GM12801 (cell line): ENCODE measurements around the gene NPAS4.

ENCODE experiments used
- TF ChIP-seq, protein P1 (sequence below): IDR thresholded peaks from one replicate; pipeline ENCODE4 v1.5.1; 2011; ENCODE audit warnings: control low read depth; ENCODE audit not compliant: insufficient read length; ENCODE audit errors: extremely low read depth

The NPAS4 gene

DNA sequence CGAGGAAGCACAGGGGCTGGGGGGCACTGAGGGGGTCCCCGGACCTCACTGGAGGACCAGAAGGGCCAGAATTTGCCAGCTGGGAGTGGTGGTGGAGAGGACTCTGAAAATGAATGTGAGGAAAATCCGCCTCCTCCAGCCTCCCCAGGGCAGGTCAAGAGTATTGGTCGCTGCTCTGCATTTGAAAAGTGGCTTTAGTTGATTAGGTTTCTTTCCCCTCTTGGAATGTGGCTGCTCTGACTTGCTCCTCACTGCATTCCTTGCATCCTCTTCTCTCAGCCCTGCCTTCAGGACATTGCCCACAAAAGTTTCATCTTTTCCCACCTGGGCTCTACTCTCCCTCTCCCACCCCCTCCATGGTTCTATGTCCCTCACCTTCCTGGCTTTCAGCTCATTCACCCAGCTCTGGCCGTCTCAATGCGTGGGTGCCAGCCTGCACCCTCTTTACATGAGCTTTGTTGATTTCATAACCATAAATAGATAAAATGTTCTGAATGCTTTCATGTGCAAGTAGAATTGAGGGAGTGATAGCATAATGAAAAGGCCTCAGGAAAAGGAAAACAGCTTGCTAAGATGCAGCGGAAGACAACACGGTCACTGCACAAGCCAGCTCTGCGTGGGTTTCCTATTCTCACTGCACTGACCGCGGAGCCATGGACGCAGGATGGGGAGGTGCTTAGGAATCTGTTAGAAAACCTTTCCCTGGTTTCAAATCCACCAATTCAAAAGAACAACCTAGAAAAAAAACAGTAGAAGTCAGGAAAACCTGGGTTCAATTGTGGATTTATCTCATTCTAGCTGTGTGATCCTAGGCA lies 6.5 kb upstream of the NPAS4 start:
- TF ChIP-seq, protein P1, sequence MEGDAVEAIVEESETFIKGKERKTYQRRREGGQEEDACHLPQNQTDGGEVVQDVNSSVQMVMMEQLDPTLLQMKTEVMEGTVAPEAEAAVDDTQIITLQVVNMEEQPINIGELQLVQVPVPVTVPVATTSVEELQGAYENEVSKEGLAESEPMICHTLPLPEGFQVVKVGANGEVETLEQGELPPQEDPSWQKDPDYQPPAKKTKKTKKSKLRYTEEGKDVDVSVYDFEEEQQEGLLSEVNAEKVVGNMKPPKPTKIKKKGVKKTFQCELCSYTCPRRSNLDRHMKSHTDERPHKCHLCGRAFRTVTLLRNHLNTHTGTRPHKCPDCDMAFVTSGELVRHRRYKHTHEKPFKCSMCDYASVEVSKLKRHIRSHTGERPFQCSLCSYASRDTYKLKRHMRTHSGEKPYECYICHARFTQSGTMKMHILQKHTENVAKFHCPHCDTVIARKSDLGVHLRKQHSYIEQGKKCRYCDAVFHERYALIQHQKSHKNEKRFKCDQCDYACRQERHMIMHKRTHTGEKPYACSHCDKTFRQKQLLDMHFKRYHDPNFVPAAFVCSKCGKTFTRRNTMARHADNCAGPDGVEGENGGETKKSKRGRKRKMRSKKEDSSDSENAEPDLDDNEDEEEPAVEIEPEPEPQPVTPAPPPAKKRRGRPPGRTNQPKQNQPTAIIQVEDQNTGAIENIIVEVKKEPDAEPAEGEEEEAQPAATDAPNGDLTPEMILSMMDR = no peak

DNA sequence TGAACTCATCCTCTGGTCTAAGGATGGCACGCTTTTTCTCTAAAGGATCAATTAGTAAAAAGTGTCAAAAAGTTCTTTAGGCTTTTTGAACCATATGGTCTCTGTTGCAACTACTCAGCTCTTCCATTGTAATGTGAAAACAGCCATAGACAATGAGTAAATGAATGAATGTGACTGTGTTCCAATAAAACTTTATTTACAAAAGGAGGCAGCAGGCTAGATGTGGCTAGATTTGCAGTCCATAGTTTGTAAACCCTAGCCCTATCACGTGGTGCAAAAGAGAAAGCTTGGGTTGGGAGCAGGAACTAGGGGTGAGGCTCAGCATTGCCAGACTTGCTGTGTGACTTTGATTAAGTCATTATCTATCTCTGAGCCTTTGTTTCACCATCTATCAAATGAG lies 5.4 kb upstream of the NPAS4 start:
- TF ChIP-seq, protein P1 = no peak

DNA sequence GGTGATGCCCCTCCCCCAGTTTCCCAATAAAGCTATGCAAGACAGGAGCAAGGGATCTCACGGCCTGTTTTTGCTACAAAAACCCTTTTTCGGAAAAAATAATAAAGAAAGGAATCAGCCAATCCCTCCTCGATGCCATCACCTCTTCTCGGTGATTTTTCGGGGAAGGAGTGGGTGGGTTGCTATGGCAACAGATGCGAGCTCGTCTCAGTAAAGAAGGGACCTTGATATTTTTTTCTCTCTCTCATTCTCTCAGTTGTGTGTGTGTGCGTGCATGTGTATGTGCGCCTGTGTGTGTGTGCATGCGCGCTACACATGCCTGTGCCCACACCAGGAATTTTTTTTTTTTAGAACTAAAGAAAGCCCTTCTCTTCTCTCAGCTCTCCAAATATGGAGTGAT lies 3.8 kb upstream of the NPAS4 start:
- TF ChIP-seq, protein P1 = no peak

GRCh38 chr11:66418168-66418985 lies 2.5 kb upstream of the NPAS4 start:
- TF ChIP-seq, protein P1 = no peak

DNA sequence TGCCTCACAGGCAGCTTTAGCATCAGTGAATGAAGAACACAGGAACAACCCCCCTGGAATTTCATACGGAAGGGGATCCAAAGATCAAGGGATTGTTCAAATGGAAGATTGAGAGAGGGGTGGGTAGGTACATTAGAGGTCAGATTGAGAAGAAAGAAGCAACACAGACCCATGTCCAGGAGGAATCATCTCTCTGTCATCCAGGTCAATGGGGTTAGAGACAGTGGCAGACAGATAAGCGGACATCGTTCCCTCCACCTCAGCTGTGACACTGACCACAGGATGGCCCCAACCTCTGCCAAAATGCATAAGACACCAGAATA lies 1.9 kb upstream of the NPAS4 start:
- TF ChIP-seq, protein P1 = no peak

DNA sequence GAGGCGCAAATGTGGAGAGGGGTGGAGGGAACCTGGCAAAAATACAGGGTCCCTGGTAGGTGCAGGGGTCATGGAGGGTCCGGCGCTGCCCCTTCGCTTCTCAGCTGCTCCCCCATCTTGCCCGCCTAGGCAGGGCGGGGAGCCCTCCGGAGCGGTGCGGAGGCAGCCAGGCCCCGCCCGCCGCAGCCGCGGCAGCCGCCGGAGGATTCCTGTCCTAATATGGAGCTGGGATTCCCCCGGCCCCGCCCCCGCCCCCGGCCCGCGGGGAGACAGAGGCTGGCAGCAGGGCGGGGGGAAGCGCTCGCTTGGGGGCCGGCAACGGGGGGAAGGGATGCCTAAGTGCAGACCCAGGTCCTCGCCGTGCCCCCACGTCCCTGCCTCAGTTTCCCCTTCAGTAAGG lies 1.0 kb upstream of the NPAS4 start:
- TF ChIP-seq, protein P1 = no peak

- TF ChIP-seq, protein P1 = no peak
Measured at GRCh38 chr11:66421492-66422205, 814 bp downstream of the NPAS4 start.
